Measurements from ENCODE around the gene FJX1.

DNA sequence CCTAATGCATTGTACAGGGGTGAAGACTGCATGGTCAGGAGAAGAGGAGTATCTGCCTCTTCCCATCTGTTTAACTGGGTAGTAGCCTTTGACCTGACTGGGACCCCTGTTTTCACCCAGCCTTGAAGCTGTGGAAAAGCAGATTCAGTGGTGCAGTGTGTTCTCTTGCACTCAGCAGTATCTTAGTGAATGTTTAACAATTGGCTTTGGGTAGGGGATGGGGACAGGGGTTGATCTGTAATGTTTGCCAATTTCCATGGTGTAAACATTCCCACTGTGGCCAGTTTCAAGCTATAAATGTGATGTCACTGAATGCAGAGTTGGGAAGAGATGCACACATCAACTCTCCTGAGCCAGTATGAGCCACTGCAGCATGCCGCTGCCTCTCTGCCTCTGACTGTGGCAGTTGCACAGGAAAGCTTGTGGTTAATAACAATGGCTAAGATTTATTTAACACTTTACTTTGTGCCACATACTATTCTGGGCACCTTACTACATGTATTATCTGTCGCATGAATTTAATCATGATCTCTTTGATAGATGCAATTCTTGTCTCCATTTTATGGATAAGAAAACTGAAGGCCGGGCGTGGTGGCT, 15.7 kb downstream of the FJX1 start:
- TF ChIP-seq CTCF (IDR thresholded peaks at IDR 0.05), result no peak
- no peak for TF ChIP-seq POLR2A (IDR thresholded peaks at IDR 0.05)

Measured in Peyer's patch (tissue), 4 donors.